ENCODE results near the gene EEFSEC.

GRCh38 chr3:128297401-128298138, 144.3 kb downstream of the EEFSEC start:
- no peak for TF ChIP-seq CTCF (IDR thresholded peaks at IDR 0.05)
- TF ChIP-seq EZH2phosphoT487 (IDR thresholded peaks at IDR 0.05): no peak
